ENCODE data around the gene ESYT1. TPM values are rescaled to one million over a fixed set of nuclear protein-coding genes. Genes with fewer than 3 reads are reported as not detected.
A peak's percentile ranks its signal among the peaks of the same experiment; 100 is the strongest.

The ESYT1 gene
- total and polyA plus RNA-seq, 9 of the 15 experiments (the other 6 are each of a cell fraction or from before 2014, with no cell fraction given), result 132 to 420 (median 164) TPM

DNA sequence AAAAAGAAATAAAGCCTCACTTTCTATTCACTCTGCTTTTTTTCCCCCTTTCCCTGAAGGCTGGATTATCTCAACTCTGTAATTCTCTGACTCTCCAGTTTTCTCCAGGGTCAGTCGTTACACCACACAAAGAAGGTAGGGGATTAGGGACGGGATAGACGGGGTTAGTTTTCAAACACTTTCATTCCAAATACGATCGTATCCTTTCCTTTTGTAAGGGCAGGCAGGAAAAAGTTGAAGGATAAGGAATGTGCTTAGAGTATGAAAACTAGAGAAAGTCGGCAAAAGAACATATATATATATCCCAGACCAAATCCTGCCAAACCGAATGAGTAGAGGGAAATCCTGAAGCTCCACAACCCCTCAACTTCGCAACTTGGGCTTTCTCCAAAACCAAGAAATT lies 581 bp upstream of the ESYT1 start (continued):
- TF ChIP-seq CBX3 (IDR thresholded peaks at IDR 0.05; ENCODE audit: borderline replicate concordance in 1 of 2, low read length in 2 of 2) (peak in 1 of 2 experiments; percentile 16; a peak in 1 of 3 replicates), ESRRA (IDR thresholded peaks at IDR 0.05; ENCODE audit: borderline replicate concordance, low read depth) (no peak), ZNF589 (CRISPR knock-in tag; IDR thresholded peaks at IDR 0.05; ENCODE audit: low read depth) (peak; percentile 54; the same call in 1 of the 2 replicates), SMARCE1 (IDR thresholded peaks at IDR 0.05) (peak; percentile 11; the same call in 1 of the 2 replicates), EP300 (IDR thresholded peaks at IDR 0.05; ENCODE audit: low read length) (peak; percentile 23; the same call in 1 of the 2 replicates), SMAD1 (IDR thresholded peaks at IDR 0.05; ENCODE audit: low read depth, low read length, partially characterized antibody) (peak; percentile 30), ZNF280A (IDR thresholded peaks at IDR 0.05; ENCODE audit: low read depth, partially characterized antibody) (no peak), NR2C2 (CRISPR knock-in tag; IDR thresholded peaks at IDR 0.05) (no peak), NR2C2 (tag; IDR thresholded peaks at IDR 0.05) (peak; percentile 65), NFATC3 (IDR thresholded peaks at IDR 0.05) (peak; percentile 33; the same call in 1 of the 2 replicates), BRD9 (IDR thresholded peaks at IDR 0.05; ENCODE audit: low read depth, partially characterized antibody) (peak; percentile 20), ELF4 (CRISPR knock-in tag; IDR thresholded peaks at IDR 0.05) (0 out of 2 replicates have a peak, but pooled peaks have one; percentile 23), MTA1 (IDR thresholded peaks at IDR 0.05; ENCODE audit: borderline replicate concordance) (no peak)
- TF ChIP-seq, protein P1, sequence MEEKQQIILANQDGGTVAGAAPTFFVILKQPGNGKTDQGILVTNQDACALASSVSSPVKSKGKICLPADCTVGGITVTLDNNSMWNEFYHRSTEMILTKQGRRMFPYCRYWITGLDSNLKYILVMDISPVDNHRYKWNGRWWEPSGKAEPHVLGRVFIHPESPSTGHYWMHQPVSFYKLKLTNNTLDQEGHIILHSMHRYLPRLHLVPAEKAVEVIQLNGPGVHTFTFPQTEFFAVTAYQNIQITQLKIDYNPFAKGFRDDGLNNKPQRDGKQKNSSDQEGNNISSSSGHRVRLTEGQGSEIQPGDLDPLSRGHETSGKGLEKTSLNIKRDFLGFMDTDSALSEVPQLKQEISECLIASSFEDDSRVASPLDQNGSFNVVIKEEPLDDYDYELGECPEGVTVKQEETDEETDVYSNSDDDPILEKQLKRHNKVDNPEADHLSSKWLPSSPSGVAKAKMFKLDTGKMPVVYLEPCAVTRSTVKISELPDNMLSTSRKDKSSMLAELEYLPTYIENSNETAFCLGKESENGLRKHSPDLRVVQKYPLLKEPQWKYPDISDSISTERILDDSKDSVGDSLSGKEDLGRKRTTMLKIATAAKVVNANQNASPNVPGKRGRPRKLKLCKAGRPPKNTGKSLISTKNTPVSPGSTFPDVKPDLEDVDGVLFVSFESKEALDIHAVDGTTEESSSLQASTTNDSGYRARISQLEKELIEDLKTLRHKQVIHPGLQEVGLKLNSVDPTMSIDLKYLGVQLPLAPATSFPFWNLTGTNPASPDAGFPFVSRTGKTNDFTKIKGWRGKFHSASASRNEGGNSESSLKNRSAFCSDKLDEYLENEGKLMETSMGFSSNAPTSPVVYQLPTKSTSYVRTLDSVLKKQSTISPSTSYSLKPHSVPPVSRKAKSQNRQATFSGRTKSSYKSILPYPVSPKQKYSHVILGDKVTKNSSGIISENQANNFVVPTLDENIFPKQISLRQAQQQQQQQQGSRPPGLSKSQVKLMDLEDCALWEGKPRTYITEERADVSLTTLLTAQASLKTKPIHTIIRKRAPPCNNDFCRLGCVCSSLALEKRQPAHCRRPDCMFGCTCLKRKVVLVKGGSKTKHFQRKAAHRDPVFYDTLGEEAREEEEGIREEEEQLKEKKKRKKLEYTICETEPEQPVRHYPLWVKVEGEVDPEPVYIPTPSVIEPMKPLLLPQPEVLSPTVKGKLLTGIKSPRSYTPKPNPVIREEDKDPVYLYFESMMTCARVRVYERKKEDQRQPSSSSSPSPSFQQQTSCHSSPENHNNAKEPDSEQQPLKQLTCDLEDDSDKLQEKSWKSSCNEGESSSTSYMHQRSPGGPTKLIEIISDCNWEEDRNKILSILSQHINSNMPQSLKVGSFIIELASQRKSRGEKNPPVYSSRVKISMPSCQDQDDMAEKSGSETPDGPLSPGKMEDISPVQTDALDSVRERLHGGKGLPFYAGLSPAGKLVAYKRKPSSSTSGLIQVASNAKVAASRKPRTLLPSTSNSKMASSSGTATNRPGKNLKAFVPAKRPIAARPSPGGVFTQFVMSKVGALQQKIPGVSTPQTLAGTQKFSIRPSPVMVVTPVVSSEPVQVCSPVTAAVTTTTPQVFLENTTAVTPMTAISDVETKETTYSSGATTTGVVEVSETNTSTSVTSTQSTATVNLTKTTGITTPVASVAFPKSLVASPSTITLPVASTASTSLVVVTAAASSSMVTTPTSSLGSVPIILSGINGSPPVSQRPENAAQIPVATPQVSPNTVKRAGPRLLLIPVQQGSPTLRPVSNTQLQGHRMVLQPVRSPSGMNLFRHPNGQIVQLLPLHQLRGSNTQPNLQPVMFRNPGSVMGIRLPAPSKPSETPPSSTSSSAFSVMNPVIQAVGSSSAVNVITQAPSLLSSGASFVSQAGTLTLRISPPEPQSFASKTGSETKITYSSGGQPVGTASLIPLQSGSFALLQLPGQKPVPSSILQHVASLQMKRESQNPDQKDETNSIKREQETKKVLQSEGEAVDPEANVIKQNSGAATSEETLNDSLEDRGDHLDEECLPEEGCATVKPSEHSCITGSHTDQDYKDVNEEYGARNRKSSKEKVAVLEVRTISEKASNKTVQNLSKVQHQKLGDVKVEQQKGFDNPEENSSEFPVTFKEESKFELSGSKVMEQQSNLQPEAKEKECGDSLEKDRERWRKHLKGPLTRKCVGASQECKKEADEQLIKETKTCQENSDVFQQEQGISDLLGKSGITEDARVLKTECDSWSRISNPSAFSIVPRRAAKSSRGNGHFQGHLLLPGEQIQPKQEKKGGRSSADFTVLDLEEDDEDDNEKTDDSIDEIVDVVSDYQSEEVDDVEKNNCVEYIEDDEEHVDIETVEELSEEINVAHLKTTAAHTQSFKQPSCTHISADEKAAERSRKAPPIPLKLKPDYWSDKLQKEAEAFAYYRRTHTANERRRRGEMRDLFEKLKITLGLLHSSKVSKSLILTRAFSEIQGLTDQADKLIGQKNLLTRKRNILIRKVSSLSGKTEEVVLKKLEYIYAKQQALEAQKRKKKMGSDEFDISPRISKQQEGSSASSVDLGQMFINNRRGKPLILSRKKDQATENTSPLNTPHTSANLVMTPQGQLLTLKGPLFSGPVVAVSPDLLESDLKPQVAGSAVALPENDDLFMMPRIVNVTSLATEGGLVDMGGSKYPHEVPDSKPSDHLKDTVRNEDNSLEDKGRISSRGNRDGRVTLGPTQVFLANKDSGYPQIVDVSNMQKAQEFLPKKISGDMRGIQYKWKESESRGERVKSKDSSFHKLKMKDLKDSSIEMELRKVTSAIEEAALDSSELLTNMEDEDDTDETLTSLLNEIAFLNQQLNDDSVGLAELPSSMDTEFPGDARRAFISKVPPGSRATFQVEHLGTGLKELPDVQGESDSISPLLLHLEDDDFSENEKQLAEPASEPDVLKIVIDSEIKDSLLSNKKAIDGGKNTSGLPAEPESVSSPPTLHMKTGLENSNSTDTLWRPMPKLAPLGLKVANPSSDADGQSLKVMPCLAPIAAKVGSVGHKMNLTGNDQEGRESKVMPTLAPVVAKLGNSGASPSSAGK (IDR thresholded peaks at IDR 0.05), result peak; percentile 81; the same call in 1 of the 2 replicates
- TF ChIP-seq, protein P2, sequence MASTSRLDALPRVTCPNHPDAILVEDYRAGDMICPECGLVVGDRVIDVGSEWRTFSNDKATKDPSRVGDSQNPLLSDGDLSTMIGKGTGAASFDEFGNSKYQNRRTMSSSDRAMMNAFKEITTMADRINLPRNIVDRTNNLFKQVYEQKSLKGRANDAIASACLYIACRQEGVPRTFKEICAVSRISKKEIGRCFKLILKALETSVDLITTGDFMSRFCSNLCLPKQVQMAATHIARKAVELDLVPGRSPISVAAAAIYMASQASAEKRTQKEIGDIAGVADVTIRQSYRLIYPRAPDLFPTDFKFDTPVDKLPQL (IDR thresholded peaks at IDR 0.05; ENCODE audit: extremely low read depth, insufficient read length), result peak; percentile 53

Data from K562 (cell line).